CD4-positive, alpha-beta memory T cell (primary cell): ENCODE measurements around the gene RFLNA. TPM values are rescaled to one million over a fixed set of nuclear protein-coding genes. Genes with fewer than 3 reads are reported as not detected.

Experiments
- CTCF ChIA-PET: fragments of 350-600 bp; sonication (Branson Sonifier 250); formaldehyde crosslinking; loops from one replicate; lab custom pipeline; 2021; ENCODE audit warnings: inconsistent platforms; ENCODE audit not compliant: partially characterized antibody; lab: Charles Lee
- POLR2A ChIA-PET: fragments of 350-600 bp; sonication (Branson Sonifier 250); formaldehyde crosslinking; loops from one replicate; lab custom pipeline; 2021; ENCODE audit not compliant: partially characterized antibody; lab: Charles Lee
- DNase-seq, 5 donors: peaks; one replicate each; pipeline versions ENCODE4 v3.0.0 to v3.0.0-alpha.2; 2020 to 2022; ENCODE audit warnings: mixed read lengths in 1 of 5
- H3K27ac ChIP-seq: one replicate; pipeline ENCODE4 v1.7.0; 2013; ENCODE audit warnings: low read depth, low read length
- H3K27me3 ChIP-seq: 2 replicates; pipeline ENCODE4 v1.7.0; 2013; ENCODE audit warnings: mild to moderate bottlenecking, low read length, moderate library complexity; ENCODE audit not compliant: insufficient read depth
- H3K36me3 ChIP-seq: 2 replicates; pipeline ENCODE4 v1.7.0; 2013; ENCODE audit warnings: mild to moderate bottlenecking, low read length, moderate library complexity; ENCODE audit not compliant: insufficient read depth
- H3K4me1 ChIP-seq: 2 replicates; pipeline ENCODE4 v1.7.0; 2013; ENCODE audit warnings: mild to moderate bottlenecking, low read length, moderate library complexity; ENCODE audit not compliant: insufficient read depth
- H3K4me3 ChIP-seq, 2 donors: one replicate each; pipeline ENCODE4 v1.7.0; 2013; ENCODE audit warnings: low read length in 2 of 2, mild to moderate bottlenecking in 1 of 2
- H3K9me3 ChIP-seq, 2 donors: one replicate each; pipeline ENCODE4 v1.7.0; 2013; ENCODE audit warnings: low read length in 2 of 2, control low read depth in 1 of 2; ENCODE audit not compliant: control insufficient read depth in 1 of 2
- H3K27ac Mint-ChIP-seq, 7 donors: one replicate each; pipeline ENCODE4 v1.8.0; 2020 to 2021; ENCODE audit warnings: mixed read lengths in 7 of 7, mild to moderate bottlenecking in 6 of 7, inconsistent platforms in 3 of 7, moderate library complexity in 3 of 7
- H3K27me3 Mint-ChIP-seq, 2 donors: one replicate each; pipeline ENCODE4 v1.8.0; 2020 to 2021; ENCODE audit warnings: mixed read lengths in 2 of 2
- H3K36me3 Mint-ChIP-seq, 2 donors: one replicate each; pipeline ENCODE4 v1.8.0; 2020 to 2021; ENCODE audit warnings: mixed read lengths in 2 of 2, inconsistent platforms in 1 of 2, mild to moderate bottlenecking in 1 of 2
- H3K4me1 Mint-ChIP-seq, 4 donors: one replicate each; pipeline ENCODE4 v1.8.0; 2020 to 2021; ENCODE audit warnings: mixed read lengths in 4 of 4, mild to moderate bottlenecking in 1 of 4
- H3K4me3 Mint-ChIP-seq, 8 donors: one replicate each; pipeline ENCODE4 v1.8.0; 2020 to 2021; ENCODE audit warnings: mixed read lengths in 8 of 8, mild to moderate bottlenecking in 7 of 8, moderate library complexity in 6 of 8, inconsistent platforms in 3 of 8
- H3K9me3 Mint-ChIP-seq, 8 donors: one replicate each; pipeline ENCODE4 v1.8.0; 2020 to 2021; ENCODE audit warnings: mixed read lengths in 8 of 8, mild to moderate bottlenecking in 5 of 8, inconsistent platforms in 3 of 8, moderate library complexity in 1 of 8
- intact Hi-C: fragments of 100-400 bp; cut with micrococcal nuclease; formaldehyde crosslinking; loops from one replicate; pipeline ENCODE4 v1.15.1; 2023
- polyA plus RNA-seq, 2 donors: library from polyadenylated mRNA; unstranded; fragments of 300-500 nt; fragmentation: Illumina TruSeq; gene quantifications; one replicate each; pipeline ENCODE4 v1.2.3, GENCODE V29; 2021
- total RNA-seq, 2 experiments: library from RNA; stranded (reverse); gene quantifications; one replicate each; pipeline ENCODE4 v1.2.3, GENCODE V29; 2021

Gene RFLNA
- total and polyA plus RNA-seq, 4 experiments from 2014 or later = not detected

- ChIA-PET POLR2A (no interaction called here), CTCF (no interaction called here)
- H3K27ac ChIP-seq = no peak overlapping the region
- no peaks in the 10 kb centered on the region for H3K4me1 Mint-ChIP-seq
- H3K9me3 Mint-ChIP-seq = no peaks in the 10 kb centered on the region
- no peaks in the 10 kb centered on the region for H3K4me1 ChIP-seq
- H3K27me3 Mint-ChIP-seq = peaks cover 2 to 3% of the 10 kb centered on the region in 2 donors
- no peaks in the 10 kb centered on the region for H3K36me3 Mint-ChIP-seq
- H3K4me3 Mint-ChIP-seq = no peak overlapping the region
- no peak overlapping the region for H3K4me3 ChIP-seq
- no peak for DNase-seq
- no peak overlapping the region for H3K27ac Mint-ChIP-seq
- intact Hi-C loops = no loop called here
- H3K9me3 ChIP-seq = no peaks in the 10 kb centered on the region
- no peaks in the 10 kb centered on the region for H3K27me3 ChIP-seq
- no peaks in the 10 kb centered on the region for H3K36me3 ChIP-seq
These were observed 9.5 kb downstream of the RFLNA start for GRCh38 chr12:124304314-124304790.

- no peaks in the 10 kb centered on the region for H3K4me1 ChIP-seq
- no peaks in the 10 kb centered on the region for H3K9me3 ChIP-seq
- no peak overlapping the region for H3K27ac Mint-ChIP-seq
- peaks cover 0 to 3% of the 10 kb centered on the region in 2 donors for H3K27me3 Mint-ChIP-seq
- H3K4me3 ChIP-seq = no peak overlapping the region
- ChIA-PET CTCF (no interaction called here), POLR2A (no interaction called here)
- no peaks in the 10 kb centered on the region for H3K27me3 ChIP-seq
- no peak overlapping the region for H3K27ac ChIP-seq
- intact Hi-C loops = no loop called here
- no peaks in the 10 kb centered on the region for H3K9me3 Mint-ChIP-seq
- no peak overlapping the region for H3K4me3 Mint-ChIP-seq
- no peaks in the 10 kb centered on the region for H3K36me3 Mint-ChIP-seq
- no peak for DNase-seq
- H3K36me3 ChIP-seq = no peaks in the 10 kb centered on the region
- no peaks in the 10 kb centered on the region for H3K4me1 Mint-ChIP-seq
These were observed 10.2 kb downstream of the RFLNA start for GRCh38 chr12:124305136-124305535.

- H3K9me3 ChIP-seq = no peaks in the 10 kb centered on the region
- POLR2A ChIA-PET = no interaction called here
- no peak overlapping the region for H3K27ac Mint-ChIP-seq
- H3K27me3 Mint-ChIP-seq = no peaks in the 10 kb centered on the region
- CTCF ChIA-PET = no interaction called here
- no peak overlapping the region for H3K4me3 ChIP-seq
- no peak overlapping the region for H3K27ac ChIP-seq
- intact Hi-C loops = no loop called here
- no peak overlapping the region for H3K4me3 Mint-ChIP-seq
- no peaks in the 10 kb centered on the region for H3K4me1 ChIP-seq
- H3K36me3 ChIP-seq = no peaks in the 10 kb centered on the region
- no peaks in the 10 kb centered on the region for H3K27me3 ChIP-seq
- DNase-seq = no peak
- H3K36me3 Mint-ChIP-seq = no peaks in the 10 kb centered on the region
- no peaks in the 10 kb centered on the region for H3K4me1 Mint-ChIP-seq
- no peaks in the 10 kb centered on the region for H3K9me3 Mint-ChIP-seq
These were observed 11.1 kb downstream of the RFLNA start for GRCh38 chr12:124305776-124306685.

GRCh38 chr12:124306686-124307555 lies 12.0 kb downstream of the RFLNA start:
- Histone ChIP-seq H3K36me3 (no peaks in the 10 kb centered on the region), H3K27me3 (no peaks in the 10 kb centered on the region), H3K27ac (no peak overlapping the region), H3K4me3 (no peak overlapping the region), H3K4me1 (no peaks in the 10 kb centered on the region), H3K9me3 (no peaks in the 10 kb centered on the region)
- no peak overlapping the region for H3K4me3 Mint-ChIP-seq
- no peaks in the 10 kb centered on the region for H3K36me3 Mint-ChIP-seq
- no peaks in the 10 kb centered on the region for H3K27me3 Mint-ChIP-seq
- H3K9me3 Mint-ChIP-seq = no peaks in the 10 kb centered on the region
- intact Hi-C loops = no loop called here
- no peak overlapping the region for H3K27ac Mint-ChIP-seq
- ChIA-PET POLR2A (no interaction called here), CTCF (interaction anchor here (0.6 kb wide), 1 partner anchor 254 kb away, joined by 3 read pairs; no protein-coding TSS in a partner anchor)
- no peaks in the 10 kb centered on the region for H3K4me1 Mint-ChIP-seq
- no peak for DNase-seq

GRCh38 chr12:124307556-124307825 lies 12.6 kb downstream of the RFLNA start:
- no peak overlapping the region for H3K4me3 Mint-ChIP-seq
- POLR2A ChIA-PET = no interaction called here

GRCh38 chr12:124308741-124309140 lies 13.8 kb downstream of the RFLNA start:
- ChIA-PET CTCF (no interaction called here), POLR2A (no interaction called here)
- H3K27ac Mint-ChIP-seq = no peak overlapping the region
- no peaks in the 10 kb centered on the region for H3K4me1 Mint-ChIP-seq
- Histone ChIP-seq H3K27ac (no peak overlapping the region), H3K27me3 (no peaks in the 10 kb centered on the region), H3K9me3 (no peaks in the 10 kb centered on the region), H3K4me3 (no peak overlapping the region), H3K36me3 (no peaks in the 10 kb centered on the region), H3K4me1 (no peaks in the 10 kb centered on the region)
- no peak for DNase-seq
- H3K36me3 Mint-ChIP-seq = no peaks in the 10 kb centered on the region
- no peaks in the 10 kb centered on the region for H3K27me3 Mint-ChIP-seq
- intact Hi-C loops = no loop called here
- no peak overlapping the region for H3K4me3 Mint-ChIP-seq
- no peaks in the 10 kb centered on the region for H3K9me3 Mint-ChIP-seq

More at GRCh38 chr12:124307556-124307825, 12.6 kb downstream of the RFLNA start:
- Histone ChIP-seq H3K9me3 (no peaks in the 10 kb centered on the region), H3K4me1 (no peaks in the 10 kb centered on the region), H3K36me3 (no peaks in the 10 kb centered on the region), H3K4me3 (no peak overlapping the region), H3K27me3 (no peaks in the 10 kb centered on the region), H3K27ac (no peak overlapping the region)
- no peak for DNase-seq
- no peaks in the 10 kb centered on the region for H3K36me3 Mint-ChIP-seq
- H3K4me1 Mint-ChIP-seq = no peaks in the 10 kb centered on the region
- CTCF ChIA-PET = no interaction called here
- no peaks in the 10 kb centered on the region for H3K9me3 Mint-ChIP-seq
- intact Hi-C loops = no loop called here
- no peaks in the 10 kb centered on the region for H3K27me3 Mint-ChIP-seq
- H3K27ac Mint-ChIP-seq = no peak overlapping the region

- Histone ChIP-seq H3K4me3 (no peak overlapping the region), H3K9me3 (no peaks in the 10 kb centered on the region), H3K27me3 (no peaks in the 10 kb centered on the region), H3K36me3 (no peaks in the 10 kb centered on the region), H3K27ac (no peak overlapping the region), H3K4me1 (no peaks in the 10 kb centered on the region)
- Mint-ChIP-seq H3K9me3 (peaks cover 0 to 2% (median 0%) of the 10 kb centered on the region in 8 donors), H3K36me3 (no peaks in the 10 kb centered on the region), H3K27me3 (no peaks in the 10 kb centered on the region), H3K4me3 (no peak overlapping the region), H3K4me1 (no peaks in the 10 kb centered on the region), H3K27ac (no peak overlapping the region)
- DNase-seq = no peak
- POLR2A ChIA-PET = no interaction called here
- CTCF ChIA-PET = no interaction called here
- intact Hi-C loops = no loop called here
These were observed 14.3 kb downstream of the RFLNA start for GRCh38 chr12:124309231-124309630.
